Measurements from ENCODE around the gene RARRES1. TPM values are rescaled to one million over a fixed set of nuclear protein-coding genes. Genes with fewer than 3 reads are reported as not detected.
A peak's percentile ranks its signal among the peaks of the same experiment; 100 is the strongest.

Gene RARRES1
- total RNA-seq, 1 experiment from 2014 or later, result 0.20 TPM

GRCh38 chr3:158663832-158664231, 68.4 kb downstream of the RARRES1 start:
- no peak for TF ChIP-seq SP1 (IDR thresholded peaks at IDR 0.05; ENCODE audit: low read depth)
- no peak for TF ChIP-seq MAX (IDR thresholded peaks at IDR 0.05)

GRCh38 chr3:158663246-158663645, 69.0 kb downstream of the RARRES1 start:
- ATAC-seq (no peak), DNase-seq (ENCODE audit: low read depth, low spot score) (no peak)
- BruUV-seq (replicated peaks), result TSS peak; percentile 10
- Histone ChIP-seq H3K27ac (ENCODE audit: low read depth, low read length) (no peak overlapping the region), H3K9me3 (ENCODE audit: control insufficient read depth in 1 of 2, insufficient read depth in 1 of 2, low read depth in 1 of 2, low read length in 2 of 2) (no peaks in the 10 kb centered on the region), H3K4me2 (ENCODE audit: low read length) (no peak overlapping the region), H3K9me2 (ENCODE audit: insufficient read depth) (no peaks in the 10 kb centered on the region), H3K9ac (ENCODE audit: low read length) (no peak overlapping the region), H3K36me3 (ENCODE audit: control insufficient read depth in 1 of 2, insufficient read depth in 2 of 2, low read length in 2 of 2) (peaks cover 22 to 39% of the 10 kb centered on the region in 2 experiments), H3K27me3 (ENCODE audit: insufficient read depth, low read length) (no peaks in the 10 kb centered on the region), H4K20me1 (ENCODE audit: insufficient read depth) (no peaks in the 10 kb centered on the region), H2AFZ (ENCODE audit: low read depth, low read length, poor library complexity, severe bottlenecking) (no peak overlapping the region), H3K4me1 (ENCODE audit: control insufficient read depth in 1 of 2, insufficient read depth in 2 of 2, low read length in 2 of 2) (no peaks in the 10 kb centered on the region), H3K79me2 (ENCODE audit: insufficient read depth, low read length) (peaks cover 11% of the 10 kb centered on the region; the same call in 1 of the 2 replicates), H3K4me3 (replicated peaks in 1 of 2; ENCODE audit: low read depth in 1 of 2, low read length in 2 of 2) (no peak overlapping the region)
- intact Hi-C loops (cut with micrococcal nuclease), result no loop called here
- CTCF ChIA-PET, result no interaction called here
- POLR2A ChIA-PET, result no interaction called here
- RAD21 ChIA-PET (ENCODE audit: low non-redundant PET in 1 of 2, low total read pairs in 2 of 2, uncharacterized antibody in 2 of 2, unreplicated experiment in 2 of 2), result no interaction called here
- TF ChIP-seq SIN3A (IDR thresholded peaks at IDR 0.05; ENCODE audit: low read depth) (no peak), CEBPB (IDR thresholded peaks at IDR 0.05; ENCODE audit: low read depth) (no peak), POLR2A (IDR thresholded peaks at IDR 0.05; ENCODE audit: borderline replicate concordance, extremely low read depth, insufficient read depth, insufficient read length) (no peak), JUND (IDR thresholded peaks at IDR 0.05) (no peak), MAX (IDR thresholded peaks at IDR 0.05) (no peak), FOSL1 (IDR thresholded peaks at IDR 0.05; ENCODE audit: low read depth) (no peak), YY1 (IDR thresholded peaks at IDR 0.05; ENCODE audit: extremely low read depth, insufficient replicate concordance, low read depth, low read length) (no peak), ZNF274 (IDR thresholded peaks at IDR 0.05; ENCODE audit: low read depth, low read length) (no peak), ATF3 (IDR thresholded peaks at IDR 0.05) (no peak), ZFX (IDR thresholded peaks at IDR 0.05) (no peak), TCF7L2 (IDR thresholded peaks at IDR 0.05; ENCODE audit: borderline replicate concordance, extremely low read depth, insufficient read depth, insufficient read length) (no peak), SP1 (IDR thresholded peaks at IDR 0.05; ENCODE audit: low read depth) (no peak), EZH2 (IDR thresholded peaks at IDR 0.05) (no peak), EGR1 (IDR thresholded peaks at IDR 0.05; ENCODE audit: low read depth) (no peak), EZH2phosphoT487 (IDR thresholded peaks at IDR 0.05; ENCODE audit: borderline replicate concordance) (no peak)
- TF ChIP-seq, protein P1, sequence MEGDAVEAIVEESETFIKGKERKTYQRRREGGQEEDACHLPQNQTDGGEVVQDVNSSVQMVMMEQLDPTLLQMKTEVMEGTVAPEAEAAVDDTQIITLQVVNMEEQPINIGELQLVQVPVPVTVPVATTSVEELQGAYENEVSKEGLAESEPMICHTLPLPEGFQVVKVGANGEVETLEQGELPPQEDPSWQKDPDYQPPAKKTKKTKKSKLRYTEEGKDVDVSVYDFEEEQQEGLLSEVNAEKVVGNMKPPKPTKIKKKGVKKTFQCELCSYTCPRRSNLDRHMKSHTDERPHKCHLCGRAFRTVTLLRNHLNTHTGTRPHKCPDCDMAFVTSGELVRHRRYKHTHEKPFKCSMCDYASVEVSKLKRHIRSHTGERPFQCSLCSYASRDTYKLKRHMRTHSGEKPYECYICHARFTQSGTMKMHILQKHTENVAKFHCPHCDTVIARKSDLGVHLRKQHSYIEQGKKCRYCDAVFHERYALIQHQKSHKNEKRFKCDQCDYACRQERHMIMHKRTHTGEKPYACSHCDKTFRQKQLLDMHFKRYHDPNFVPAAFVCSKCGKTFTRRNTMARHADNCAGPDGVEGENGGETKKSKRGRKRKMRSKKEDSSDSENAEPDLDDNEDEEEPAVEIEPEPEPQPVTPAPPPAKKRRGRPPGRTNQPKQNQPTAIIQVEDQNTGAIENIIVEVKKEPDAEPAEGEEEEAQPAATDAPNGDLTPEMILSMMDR (IDR thresholded peaks at IDR 0.05 in 2 of 3, conservative IDR thresholded peaks at IDR 0.05 in 1 of 3; ENCODE audit: borderline replicate concordance in 1 of 3, insufficient read depth in 1 of 3, low read depth in 2 of 3, low read length in 2 of 3), result no peak

More at GRCh38 chr3:158663832-158664231, 68.4 kb downstream of the RARRES1 start:
- Histone ChIP-seq H3K9me2 (ENCODE audit: insufficient read depth) (no peaks in the 10 kb centered on the region), H3K9me3 (ENCODE audit: control insufficient read depth in 1 of 2, insufficient read depth in 1 of 2, low read depth in 1 of 2, low read length in 2 of 2) (no peaks in the 10 kb centered on the region), H3K4me2 (ENCODE audit: low read length) (no peak overlapping the region), H3K27ac (ENCODE audit: low read depth, low read length) (no peak overlapping the region), H4K20me1 (ENCODE audit: insufficient read depth) (no peaks in the 10 kb centered on the region), H3K9ac (ENCODE audit: low read length) (no peak overlapping the region), H3K4me3 (replicated peaks in 1 of 2; ENCODE audit: low read depth in 1 of 2, low read length in 2 of 2) (no peak overlapping the region), H3K27me3 (ENCODE audit: insufficient read depth, low read length) (no peaks in the 10 kb centered on the region), H3K79me2 (ENCODE audit: insufficient read depth, low read length) (peaks cover 11% of the 10 kb centered on the region; the same call in 1 of the 2 replicates), H2AFZ (ENCODE audit: low read depth, low read length, poor library complexity, severe bottlenecking) (no peak overlapping the region), H3K4me1 (ENCODE audit: control insufficient read depth in 1 of 2, insufficient read depth in 2 of 2, low read length in 2 of 2) (no peaks in the 10 kb centered on the region), H3K36me3 (ENCODE audit: control insufficient read depth in 1 of 2, insufficient read depth in 2 of 2, low read length in 2 of 2) (peaks cover 22 to 36% of the 10 kb centered on the region in 2 experiments)
- no peak for ATAC-seq
- ChIA-PET POLR2A (no interaction called here), CTCF (no interaction called here), RAD21 (ENCODE audit: low non-redundant PET in 1 of 2, low total read pairs in 2 of 2, uncharacterized antibody in 2 of 2, unreplicated experiment in 2 of 2) (no interaction called here)
- no TSS peak for BruUV-seq (replicated peaks)
- intact Hi-C loops (cut with micrococcal nuclease), result no loop called here
- no peak for DNase-seq (ENCODE audit: low read depth, low spot score)

All from HCT116 (cell line).